Astrocyte of the cerebellum (primary cell): ENCODE data around the gene ACOT9.
"Not testable (repeated sequence)": the region's sequence is repeated elsewhere in the genome, so short reads cannot be mapped to it uniquely, and the experiment has no call there.

Experiments used
- DNase-seq: peaks from one replicate; pipeline ENCODE4 v3.0.0-alpha.2; 2011; ENCODE audit warnings: low read depth
- H3K4me3 ChIP-seq: 2 replicates; pipeline ENCODE4 v1.5.1; 2011; ENCODE audit warnings: mild to moderate bottlenecking, low read depth, low read length, moderate library complexity
- CTCF ChIP-seq: IDR thresholded peaks from 2 replicates; pipeline ENCODE4 v1.5.1; 2012; ENCODE audit warnings: low read length, low read depth, moderate library complexity, mild to moderate bottlenecking; ENCODE audit errors: missing control alignments
- in situ Hi-C: cut with HindIII; loops from 2 replicates; pipeline ENCODE4 v1.10.0; 2017; ENCODE audit warnings: low sequenced_read_pairs

ACOT9 gene

GRCh38 chrX:23749576-23749975, 6.5 kb upstream of the ACOT9 start:
- TF ChIP-seq CTCF, result no peak
- no peak for DNase-seq
- in situ Hi-C loops, result no loop called here
- H3K4me3 ChIP-seq, result no peak overlapping the region

GRCh38 chrX:23749129-23749528, 6.1 kb upstream of the ACOT9 start:
- no peak for TF ChIP-seq CTCF
- DNase-seq, result no peak
- in situ Hi-C loops, result no loop called here
- no peak overlapping the region for H3K4me3 ChIP-seq

DNA sequence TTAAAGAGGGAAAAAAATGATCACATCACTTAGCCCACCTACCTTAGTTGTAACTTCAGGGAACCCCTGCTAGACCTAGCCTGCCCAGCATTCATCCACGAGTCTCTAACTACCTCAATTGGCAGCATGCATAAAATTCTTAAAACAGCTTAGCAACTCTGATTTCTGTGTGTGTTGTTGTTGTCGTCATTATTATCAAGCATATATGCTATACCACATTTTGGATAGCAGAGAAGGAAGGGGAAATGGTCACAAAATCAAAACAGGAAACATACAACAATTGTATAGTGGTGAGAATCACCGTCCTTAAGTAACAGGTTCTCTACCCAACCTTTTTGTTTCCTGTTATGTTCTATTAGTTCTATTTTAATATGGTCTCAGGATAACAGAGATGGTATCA, 2.7 kb upstream of the ACOT9 start:
- H3K4me3 ChIP-seq, result no peak overlapping the region
- in situ Hi-C loops, result no loop called here
- DNase-seq, result no peak
- TF ChIP-seq CTCF, result no peak

DNA sequence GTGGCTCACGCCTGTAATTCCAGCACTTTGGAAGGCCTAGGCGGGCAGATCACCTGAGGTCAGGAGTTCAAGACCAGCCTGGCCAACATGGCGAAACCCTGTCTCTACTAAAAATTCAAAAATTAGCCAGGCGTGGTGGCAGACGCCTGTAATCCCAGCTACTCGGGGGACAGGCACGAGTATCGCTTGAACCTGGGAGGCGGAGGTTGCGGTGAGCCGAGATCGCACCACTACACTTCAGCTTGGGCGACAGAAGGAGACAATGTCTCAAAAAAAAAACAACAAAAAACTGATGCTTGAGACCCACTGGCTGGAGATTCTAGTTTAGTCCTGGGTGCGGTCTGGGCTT, 521 bp upstream of the ACOT9 start:
- DNase-seq, in situ Hi-C loops: not testable (repeated sequence)
- peak overlapping the region; percentile 70 for H3K4me3 ChIP-seq

- DNase-seq, result peak; percentile 36
- in situ Hi-C loops, result no loop called here
Observed at GRCh38 chrX:23742174-23742696, 841 bp downstream of the ACOT9 start.

GRCh38 chrX:23737413-23737812, 5.7 kb downstream of the ACOT9 start:
- in situ Hi-C loops, result no loop called here
- DNase-seq, result no peak
- no peak for TF ChIP-seq CTCF
- no peak overlapping the region for H3K4me3 ChIP-seq

More at GRCh38 chrX:23742174-23742696, 841 bp downstream of the ACOT9 start:
- peak overlapping the region; percentile 70 for H3K4me3 ChIP-seq
- no peak for TF ChIP-seq CTCF

GRCh38 chrX:23736030-23736429, 7.0 kb downstream of the ACOT9 start:
- TF ChIP-seq CTCF, result no peak
- no peak for DNase-seq
- in situ Hi-C loops, result no loop called here
- no peak overlapping the region for H3K4me3 ChIP-seq
